IPS-18a (cell line): ENCODE data around the gene COPE.
A peak's percentile ranks its signal among the peaks of the same experiment; 100 is the strongest.

ENCODE experiments used
- H3K27ac ChIP-seq: one replicate; pipeline ENCODE4 v1.5.1; 2013; ENCODE audit warnings: low read length
- H3K27me3 ChIP-seq: one replicate; pipeline ENCODE4 v1.6.1; 2013; ENCODE audit warnings: mild to moderate bottlenecking, low read length; ENCODE audit not compliant: control insufficient read depth, insufficient read depth
- H3K36me3 ChIP-seq: one replicate; pipeline ENCODE4 v1.6.1; 2013; ENCODE audit warnings: low read depth, low read length; ENCODE audit not compliant: control insufficient read depth
- H3K4me1 ChIP-seq: one replicate; pipeline ENCODE4 v1.6.1; 2013; ENCODE audit warnings: low read depth, low read length; ENCODE audit not compliant: control insufficient read depth
- H3K4me3 ChIP-seq: one replicate; pipeline ENCODE4 v1.5.1; 2013; ENCODE audit warnings: low read length
- H3K9ac ChIP-seq: one replicate; pipeline ENCODE4 v1.6.1; 2013; ENCODE audit warnings: mild to moderate bottlenecking, low read length, moderate library complexity
- H3K9me3 ChIP-seq: one replicate; pipeline ENCODE4 v1.6.1; 2013; ENCODE audit warnings: low read depth, low read length; ENCODE audit not compliant: control insufficient read depth

Gene COPE

GRCh38 chr19:18939922-18940768 lies 21.0 kb upstream of the COPE start:
- Histone ChIP-seq H3K9ac (peak overlapping the region; percentile 73), H3K4me1 (peaks cover 9% of the 10 kb centered on the region), H3K27me3 (peaks cover 4% of the 10 kb centered on the region), H3K9me3 (no peaks in the 10 kb centered on the region), H3K36me3 (peaks cover 4% of the 10 kb centered on the region), H3K27ac (no peak overlapping the region), H3K4me3 (peak overlapping the region; percentile 75)

- H3K9ac ChIP-seq = no peak overlapping the region
Measured at GRCh38 chr19:18939163-18939562, 20.0 kb upstream of the COPE start.

GRCh38 chr19:18933297-18933696 lies 14.1 kb upstream of the COPE start:
- Histone ChIP-seq H3K27me3 (no peaks in the 10 kb centered on the region), H3K27ac (no peak overlapping the region), H3K36me3 (peaks cover 13% of the 10 kb centered on the region), H3K4me3 (peak overlapping the region; percentile 48), H3K9me3 (no peaks in the 10 kb centered on the region), H3K4me1 (no peaks in the 10 kb centered on the region), H3K9ac (no peak overlapping the region)

More at GRCh38 chr19:18939163-18939562, 20.0 kb upstream of the COPE start:
- peaks cover 9% of the 10 kb centered on the region for H3K36me3 ChIP-seq
- H3K4me3 ChIP-seq = peak overlapping the region; percentile 75
- H3K9me3 ChIP-seq = no peaks in the 10 kb centered on the region
- H3K27me3 ChIP-seq = peaks cover 4% of the 10 kb centered on the region
- H3K27ac ChIP-seq = no peak overlapping the region
- peaks cover 9% of the 10 kb centered on the region for H3K4me1 ChIP-seq

- H3K9me3 ChIP-seq = no peaks in the 10 kb centered on the region
- H3K9ac ChIP-seq = no peak overlapping the region
- peaks cover 13% of the 10 kb centered on the region for H3K36me3 ChIP-seq
- H3K27ac ChIP-seq = no peak overlapping the region
- peak overlapping the region; percentile 69 for H3K4me3 ChIP-seq
- H3K27me3 ChIP-seq = no peaks in the 10 kb centered on the region
- no peaks in the 10 kb centered on the region for H3K4me1 ChIP-seq
Measured at GRCh38 chr19:18932216-18932841, 13.1 kb upstream of the COPE start.

GRCh38 chr19:18931316-18932162 lies 12.4 kb upstream of the COPE start:
- no peak overlapping the region for H3K4me3 ChIP-seq
- H3K36me3 ChIP-seq = peaks cover 13% of the 10 kb centered on the region
- H3K27ac ChIP-seq = no peak overlapping the region

GRCh38 chr19:18929311-18929710 lies 10.1 kb upstream of the COPE start:
- no peaks in the 10 kb centered on the region for H3K4me1 ChIP-seq
- H3K36me3 ChIP-seq = peaks cover 17% of the 10 kb centered on the region
- no peak overlapping the region for H3K27ac ChIP-seq
- H3K9me3 ChIP-seq = no peaks in the 10 kb centered on the region
- no peak overlapping the region for H3K4me3 ChIP-seq
- H3K9ac ChIP-seq = no peak overlapping the region
- H3K27me3 ChIP-seq = no peaks in the 10 kb centered on the region

More at GRCh38 chr19:18931316-18932162, 12.4 kb upstream of the COPE start:
- Histone ChIP-seq H3K27me3 (no peaks in the 10 kb centered on the region), H3K9me3 (no peaks in the 10 kb centered on the region), H3K4me1 (no peaks in the 10 kb centered on the region), H3K9ac (no peak overlapping the region)

- no peaks in the 10 kb centered on the region for H3K27me3 ChIP-seq
- no peak overlapping the region for H3K27ac ChIP-seq
- no peak overlapping the region for H3K9ac ChIP-seq
- no peaks in the 10 kb centered on the region for H3K9me3 ChIP-seq
- H3K4me3 ChIP-seq = no peak overlapping the region
- no peaks in the 10 kb centered on the region for H3K4me1 ChIP-seq
- H3K36me3 ChIP-seq = peaks cover 16% of the 10 kb centered on the region
Measured at GRCh38 chr19:18928018-18928805, 9.0 kb upstream of the COPE start.

- Histone ChIP-seq H3K36me3 (peaks cover 32% of the 10 kb centered on the region), H3K27me3 (no peaks in the 10 kb centered on the region), H3K9ac (no peak overlapping the region), H3K27ac (no peak overlapping the region), H3K4me1 (no peaks in the 10 kb centered on the region), H3K4me3 (no peak overlapping the region), H3K9me3 (no peaks in the 10 kb centered on the region)
Measured at GRCh38 chr19:18924684-18925213, 5.6 kb upstream of the COPE start.

GRCh38 chr19:18922228-18922985 lies 3.2 kb upstream of the COPE start:
- no peak overlapping the region for H3K27ac ChIP-seq
- H3K4me1 ChIP-seq = no peaks in the 10 kb centered on the region

GRCh38 chr19:18921593-18921992 lies 2.4 kb upstream of the COPE start:
- no peaks in the 10 kb centered on the region for H3K4me1 ChIP-seq
- H3K27ac ChIP-seq = no peak overlapping the region
- H3K4me3 ChIP-seq = no peak overlapping the region
- peaks cover 24% of the 10 kb centered on the region for H3K36me3 ChIP-seq
- H3K9ac ChIP-seq = no peak overlapping the region
- no peaks in the 10 kb centered on the region for H3K27me3 ChIP-seq
- H3K9me3 ChIP-seq = no peaks in the 10 kb centered on the region

More at GRCh38 chr19:18922228-18922985, 3.2 kb upstream of the COPE start:
- no peak overlapping the region for H3K9ac ChIP-seq
- no peak overlapping the region for H3K4me3 ChIP-seq
- H3K36me3 ChIP-seq = peaks cover 24% of the 10 kb centered on the region
- H3K27me3 ChIP-seq = no peaks in the 10 kb centered on the region
- H3K9me3 ChIP-seq = no peaks in the 10 kb centered on the region
